SU-DHL-6 (cell line): Measurements from ENCODE around the gene ITLN1.

Source experiments
- H2AFZ ChIP-seq: fragments of 200-600 bp; sonication (generic); 2 replicates; pipeline ENCODE4 v1.6.1; 2014; ENCODE audit warnings: low read depth, mild to moderate bottlenecking, moderate library complexity, mixed read lengths, antibody characterized with exemption, low read length; ENCODE audit not compliant: severe bottlenecking
- H3F3A ChIP-seq: fragments of 200-600 bp; shearing (Covaris generic); 2 replicates; pipeline ENCODE4 v1.6.0; 2016; ENCODE audit warnings: antibody characterized with exemption, mild to moderate bottlenecking; ENCODE audit not compliant: insufficient read depth
- H3K27ac ChIP-seq: fragments of 200-600 bp; sonication (generic); 2 replicates; pipeline ENCODE4 v1.5.1; 2016; ENCODE audit warnings: low read depth, mild to moderate bottlenecking, low read length, moderate library complexity, mixed read lengths
- H3K27me3 ChIP-seq: fragments of 200-600 bp; sonication (generic), shearing (Covaris generic); 2 replicates; pipeline ENCODE4 v1.6.0; 2014; ENCODE audit warnings: mild to moderate bottlenecking, low read length
- H3K36me3 ChIP-seq: fragments of 200-600 bp; sonication (generic); 2 replicates; pipeline ENCODE4 v1.6.1; 2014; ENCODE audit warnings: mild to moderate bottlenecking, low read length, mixed read lengths
- H3K4me2 ChIP-seq: fragments of 300-600, 200-600 bp; shearing (Covaris generic), sonication (generic); 2 replicates; pipeline ENCODE4 v1.6.0; 2014; ENCODE audit warnings: low read length, low read depth, mild to moderate bottlenecking; ENCODE audit not compliant: poor library complexity, severe bottlenecking
- H3K4me3 ChIP-seq: fragments of 200-600 bp; sonication (generic); 2 replicates; pipeline ENCODE4 v1.5.1; 2014; ENCODE audit warnings: antibody characterized with exemption, low read length, mild to moderate bottlenecking, mixed read lengths; ENCODE audit not compliant: insufficient read depth, poor library complexity, severe bottlenecking
- H3K79me2 ChIP-seq: fragments of 200-600 bp; sonication (generic); 2 replicates; pipeline ENCODE4 v1.6.1; 2014; ENCODE audit warnings: mild to moderate bottlenecking, low read length, moderate library complexity; ENCODE audit not compliant: insufficient read depth
- H3K9ac ChIP-seq: fragments of 200-600 bp; sonication (generic); 2 replicates; pipeline ENCODE4 v1.7.0; 2014; ENCODE audit warnings: mild to moderate bottlenecking, low read length
- H3K9me2 ChIP-seq: fragments of 200-600 bp; sonication (generic); replicated peaks from 2 replicates; pipeline ENCODE4 v1.6.1; 2014; ENCODE audit warnings: low read length; ENCODE audit not compliant: insufficient read depth
- H3K9me3 ChIP-seq: fragments of 200-600 bp; sonication (generic); 2 replicates; pipeline ENCODE4 v1.6.1; 2014; ENCODE audit warnings: low read length, mixed read lengths; ENCODE audit not compliant: insufficient read depth
- H4K20me1 ChIP-seq: fragments of 200-600 bp; sonication (generic); 2 replicates; pipeline ENCODE4 v1.6.1; 2014; ENCODE audit warnings: low read depth, mild to moderate bottlenecking, antibody characterized with exemption, low read length, moderate library complexity, mixed read lengths
- EZH2phosphoT487 ChIP-seq: fragments of 200-600 bp; sonication (generic), shearing (Covaris generic); conservative IDR thresholded peaks from 2 replicates; pipeline ENCODE4 v1.6.1; 2018; ENCODE audit warnings: mild to moderate bottlenecking, antibody characterized with exemption, low read length, moderate library complexity, mixed read lengths
- TF ChIP-seq, protein P1 (sequence below): fragments of 200-600 bp; sonication (generic); IDR thresholded peaks from one replicate; pipeline ENCODE4 v1.5.1; 2017; ENCODE audit warnings: antibody characterized with exemption, mild to moderate bottlenecking, low read length, moderate library complexity; ENCODE audit not compliant: insufficient read depth, poor library complexity, severe bottlenecking

The ITLN1 gene

DNA sequence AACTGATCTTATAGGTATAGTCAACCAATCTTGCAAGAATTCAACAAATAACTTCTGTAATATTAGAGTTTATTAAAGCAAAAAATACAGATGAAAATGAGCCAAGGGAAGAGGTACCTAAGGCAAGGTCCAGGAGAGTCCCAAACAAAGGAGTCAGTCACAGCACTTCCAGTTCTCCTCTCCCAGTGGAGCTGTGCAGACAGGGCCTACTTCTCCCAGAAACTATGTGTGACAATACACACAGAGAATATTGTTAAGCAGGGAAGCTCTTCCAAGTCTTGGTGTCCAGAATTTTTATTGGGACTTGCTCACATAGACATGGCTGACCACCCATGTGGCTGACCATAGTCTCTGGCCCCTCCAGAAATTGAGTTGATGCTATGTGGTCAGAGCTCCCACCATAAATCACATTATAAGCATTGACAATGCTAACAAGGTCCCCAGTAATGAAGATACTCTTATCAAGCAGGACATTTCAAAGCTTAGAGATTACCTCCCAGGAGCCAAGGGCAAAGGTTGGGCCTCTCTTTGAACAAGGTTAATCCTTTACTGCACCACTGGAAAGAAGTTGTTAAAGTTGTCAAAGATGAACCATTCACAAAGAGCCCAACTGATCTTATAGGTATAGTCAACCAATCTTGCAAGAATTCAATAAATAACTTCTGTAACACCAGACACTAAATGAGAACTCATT lies 18.8 kb downstream of the ITLN1 start:
- Histone ChIP-seq H3K4me3 (no peak overlapping the region), H3K9me3 (no peaks in the 10 kb centered on the region), H3K9me2 (no peaks in the 10 kb centered on the region), H3K4me2 (no peak overlapping the region), H3K27me3 (no peaks in the 10 kb centered on the region), H2AFZ (no peak overlapping the region), H3K79me2 (no peaks in the 10 kb centered on the region), H3K9ac (no peak overlapping the region), H3F3A (no peaks in the 10 kb centered on the region), H4K20me1 (no peaks in the 10 kb centered on the region), H3K27ac (no peak overlapping the region), H3K36me3 (no peaks in the 10 kb centered on the region)
- TF ChIP-seq EZH2phosphoT487, result no peak
- TF ChIP-seq, protein P1, sequence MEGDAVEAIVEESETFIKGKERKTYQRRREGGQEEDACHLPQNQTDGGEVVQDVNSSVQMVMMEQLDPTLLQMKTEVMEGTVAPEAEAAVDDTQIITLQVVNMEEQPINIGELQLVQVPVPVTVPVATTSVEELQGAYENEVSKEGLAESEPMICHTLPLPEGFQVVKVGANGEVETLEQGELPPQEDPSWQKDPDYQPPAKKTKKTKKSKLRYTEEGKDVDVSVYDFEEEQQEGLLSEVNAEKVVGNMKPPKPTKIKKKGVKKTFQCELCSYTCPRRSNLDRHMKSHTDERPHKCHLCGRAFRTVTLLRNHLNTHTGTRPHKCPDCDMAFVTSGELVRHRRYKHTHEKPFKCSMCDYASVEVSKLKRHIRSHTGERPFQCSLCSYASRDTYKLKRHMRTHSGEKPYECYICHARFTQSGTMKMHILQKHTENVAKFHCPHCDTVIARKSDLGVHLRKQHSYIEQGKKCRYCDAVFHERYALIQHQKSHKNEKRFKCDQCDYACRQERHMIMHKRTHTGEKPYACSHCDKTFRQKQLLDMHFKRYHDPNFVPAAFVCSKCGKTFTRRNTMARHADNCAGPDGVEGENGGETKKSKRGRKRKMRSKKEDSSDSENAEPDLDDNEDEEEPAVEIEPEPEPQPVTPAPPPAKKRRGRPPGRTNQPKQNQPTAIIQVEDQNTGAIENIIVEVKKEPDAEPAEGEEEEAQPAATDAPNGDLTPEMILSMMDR, result no peak

DNA sequence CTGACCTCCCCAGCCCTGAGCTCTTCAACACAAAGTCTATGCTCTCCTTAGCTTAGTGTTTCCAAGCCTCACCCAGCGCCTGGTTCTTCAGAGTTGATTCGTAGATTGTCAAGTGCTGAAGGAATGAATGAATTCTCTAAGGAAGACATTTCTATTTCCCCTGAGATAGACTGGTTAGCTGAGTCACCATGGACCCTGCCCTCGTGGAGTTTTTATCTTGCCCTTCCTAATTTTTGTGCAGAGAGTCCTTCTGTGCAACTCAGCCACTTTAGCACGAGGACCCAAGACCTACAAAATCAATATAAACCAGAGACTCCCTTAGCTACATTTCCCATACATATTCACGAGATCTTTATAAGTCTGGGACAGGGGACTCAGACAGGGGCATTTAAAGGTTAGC lies 19.6 kb downstream of the ITLN1 start:
- no peak for TF ChIP-seq EZH2phosphoT487
- TF ChIP-seq, protein P1, result no peak
- Histone ChIP-seq H3K79me2 (no peaks in the 10 kb centered on the region), H3K27ac (no peak overlapping the region), H3K36me3 (no peaks in the 10 kb centered on the region), H4K20me1 (no peaks in the 10 kb centered on the region), H3K9me2 (no peaks in the 10 kb centered on the region), H3F3A (no peaks in the 10 kb centered on the region), H3K9me3 (no peaks in the 10 kb centered on the region), H3K27me3 (no peaks in the 10 kb centered on the region), H3K9ac (no peak overlapping the region), H3K4me3 (no peak overlapping the region), H3K4me2 (no peak overlapping the region), H2AFZ (no peak overlapping the region)

DNA sequence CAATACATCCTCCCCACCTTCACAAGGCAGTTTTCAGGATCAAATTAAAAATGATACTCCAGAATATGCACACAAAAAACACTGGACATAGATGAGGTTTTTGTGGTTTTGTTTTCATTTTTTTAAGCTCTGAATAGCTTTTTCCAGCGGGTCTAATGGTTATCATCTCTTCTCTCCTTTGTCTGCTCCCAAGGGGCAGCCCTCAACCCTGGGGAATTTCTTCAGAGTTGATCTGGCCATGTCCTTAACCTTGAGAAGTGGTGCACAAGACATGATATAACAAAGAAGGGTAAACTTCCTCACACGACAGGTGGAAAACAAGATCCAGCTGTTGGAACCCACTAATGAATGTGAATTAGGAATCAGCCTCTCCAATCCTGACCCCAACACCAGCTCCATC lies 20.8 kb downstream of the ITLN1 start:
- H2AFZ ChIP-seq, result no peak overlapping the region
- H3K9ac ChIP-seq, result no peak overlapping the region

More for the DNA sequence above, 20.8 kb downstream of the ITLN1 start:
- no peaks in the 10 kb centered on the region for H4K20me1 ChIP-seq
- no peaks in the 10 kb centered on the region for H3K27me3 ChIP-seq
- H3K4me2 ChIP-seq, result no peak overlapping the region
- H3K79me2 ChIP-seq, result no peaks in the 10 kb centered on the region
- H3K36me3 ChIP-seq, result no peaks in the 10 kb centered on the region
- H3F3A ChIP-seq, result no peaks in the 10 kb centered on the region
- TF ChIP-seq, protein P1, result no peak
- TF ChIP-seq EZH2phosphoT487, result no peak
- H3K9me2 ChIP-seq, result no peaks in the 10 kb centered on the region
- no peak overlapping the region for H3K27ac ChIP-seq
- no peaks in the 10 kb centered on the region for H3K9me3 ChIP-seq
- H3K4me3 ChIP-seq, result no peak overlapping the region
